ENCODE data around the gene KCNE4.
"Not testable (repeated sequence)": the region's sequence is repeated elsewhere in the genome, so short reads cannot be mapped to it uniquely, and the experiment has no call there.

The KCNE4 gene

DNA sequence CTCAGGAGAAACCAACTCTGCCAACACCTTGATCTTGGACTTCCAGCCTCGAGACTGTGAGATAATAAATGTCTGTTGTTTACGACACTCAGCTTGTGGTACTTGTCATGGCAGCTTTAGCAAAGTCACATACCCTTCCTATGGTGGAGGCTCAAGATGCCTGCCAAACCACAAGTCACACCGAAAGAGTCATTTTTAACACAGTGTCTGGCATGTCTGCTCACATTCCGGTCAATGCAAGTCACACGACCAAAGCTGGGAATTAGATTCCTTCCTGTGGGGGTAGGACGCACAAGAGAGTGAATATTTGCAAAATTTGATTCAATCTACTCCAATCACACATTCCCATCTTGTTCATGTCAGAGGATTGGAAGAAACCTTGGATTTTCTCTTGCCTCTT is 24.6 kb downstream of the KCNE4 start:
- Mint-ChIP-seq H3K9me3 (no peaks in the 10 kb centered on the region), H3K4me1 (ENCODE audit: low read depth) (peaks cover 6% of the 10 kb centered on the region), H3K27ac (no peak overlapping the region), H3K36me3 (ENCODE audit: low read depth) (no peaks in the 10 kb centered on the region), H3K4me3 (no peak overlapping the region), H3K27me3 (ENCODE audit: low read depth) (no peaks in the 10 kb centered on the region)
- no peak for DNase-seq (ENCODE audit: low spot score)

DNA sequence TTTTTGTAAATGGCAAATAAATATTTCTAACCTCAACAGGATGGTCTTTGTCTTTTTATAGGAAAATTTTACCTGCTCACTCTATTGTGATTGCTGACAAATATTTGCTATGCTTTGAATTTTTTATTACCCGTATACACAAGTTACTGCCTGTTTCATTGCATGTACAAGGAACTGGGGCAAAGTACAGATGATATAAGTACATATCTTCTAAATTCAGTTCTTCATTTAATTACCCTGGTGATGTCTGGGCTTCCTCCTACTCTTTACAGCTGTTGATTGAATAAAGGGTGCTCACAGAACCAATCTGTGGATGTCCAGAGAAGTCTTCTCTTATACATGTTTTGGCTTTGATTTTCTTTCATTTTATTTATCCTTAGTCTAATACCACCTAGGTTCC is 26.5 kb downstream of the KCNE4 start:
- no peaks in the 10 kb centered on the region for H3K9me3 Mint-ChIP-seq
- no peaks in the 10 kb centered on the region for H3K27me3 Mint-ChIP-seq (ENCODE audit: low read depth)
- no peak overlapping the region for H3K27ac Mint-ChIP-seq
- peaks cover 6% of the 10 kb centered on the region for H3K4me1 Mint-ChIP-seq (ENCODE audit: low read depth)
- no peak overlapping the region for H3K4me3 Mint-ChIP-seq
- no peak for DNase-seq (ENCODE audit: low spot score)
- no peaks in the 10 kb centered on the region for H3K36me3 Mint-ChIP-seq (ENCODE audit: low read depth)

GRCh38 chr2:223079378-223079777 is 27.4 kb downstream of the KCNE4 start:
- no peak overlapping the region for H3K4me3 Mint-ChIP-seq
- peaks cover 6% of the 10 kb centered on the region for H3K4me1 Mint-ChIP-seq (ENCODE audit: low read depth)
- H3K9me3 Mint-ChIP-seq, result no peaks in the 10 kb centered on the region
- no peak overlapping the region for H3K27ac Mint-ChIP-seq
- H3K36me3 Mint-ChIP-seq (ENCODE audit: low read depth), result no peaks in the 10 kb centered on the region
- DNase-seq (ENCODE audit: low spot score), result no peak
- H3K27me3 Mint-ChIP-seq (ENCODE audit: low read depth), result no peaks in the 10 kb centered on the region

- peaks cover 6% of the 10 kb centered on the region for H3K4me1 Mint-ChIP-seq (ENCODE audit: low read depth)
- H3K27ac Mint-ChIP-seq, result no peak overlapping the region
- H3K9me3 Mint-ChIP-seq, result no peaks in the 10 kb centered on the region
- H3K27me3 Mint-ChIP-seq (ENCODE audit: low read depth), result no peaks in the 10 kb centered on the region
- no peaks in the 10 kb centered on the region for H3K36me3 Mint-ChIP-seq (ENCODE audit: low read depth)
- no peak for DNase-seq (ENCODE audit: low spot score)
- no peak overlapping the region for H3K4me3 Mint-ChIP-seq
Measured at GRCh38 chr2:223079925-223080324, 27.9 kb downstream of the KCNE4 start.

DNA sequence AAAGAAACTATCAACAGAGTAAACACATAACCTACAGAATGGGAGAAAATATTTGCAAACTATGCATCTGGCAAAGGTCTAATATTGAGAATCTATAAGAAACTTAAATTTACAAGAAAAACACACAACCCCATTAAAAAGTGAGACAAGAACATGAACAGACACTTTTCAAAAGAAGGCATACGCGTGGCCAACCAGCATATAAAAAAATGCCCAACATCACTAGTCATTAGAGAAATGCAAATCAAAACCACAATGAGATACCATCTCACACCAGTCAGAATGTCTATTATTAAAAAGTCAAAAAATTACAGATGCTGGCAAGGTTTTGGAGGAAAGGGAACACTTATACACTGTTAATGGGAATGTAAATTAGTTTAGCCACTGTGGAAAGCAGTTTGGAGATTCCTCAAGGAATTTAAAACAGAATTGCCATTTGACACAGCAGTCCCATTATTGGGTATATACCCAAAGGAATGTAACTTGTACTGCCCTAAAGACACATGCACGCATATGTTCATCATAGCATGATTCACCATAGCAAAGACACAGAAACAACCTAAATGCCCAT is 28.9 kb downstream of the KCNE4 start:
- not testable (repeated sequence) for DNase-seq (ENCODE audit: low spot score); H3K4me3 Mint-ChIP-seq; H3K27me3 Mint-ChIP-seq (ENCODE audit: low read depth); H3K27ac Mint-ChIP-seq; H3K36me3 Mint-ChIP-seq (ENCODE audit: low read depth); H3K4me1 Mint-ChIP-seq (ENCODE audit: low read depth); H3K9me3 Mint-ChIP-seq

DNA sequence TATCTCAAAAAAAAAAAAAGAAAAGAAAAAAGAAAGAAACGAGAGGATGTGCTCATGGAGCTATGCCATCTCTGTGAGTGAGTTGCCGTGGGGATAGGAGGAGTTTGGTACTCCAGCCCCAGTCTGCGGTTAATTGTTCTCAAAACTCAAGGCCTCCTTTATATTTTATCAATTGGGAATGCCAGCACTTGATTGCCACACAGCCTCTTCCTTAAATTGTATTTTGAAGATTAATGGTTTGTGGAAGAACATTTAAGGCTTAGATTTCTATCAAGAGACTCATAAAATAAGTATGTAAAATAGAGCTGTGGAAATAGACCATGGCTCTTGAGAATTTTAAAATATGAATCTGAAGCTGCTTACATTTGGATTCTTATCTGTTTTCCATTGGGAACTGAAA is 29.8 kb downstream of the KCNE4 start:
- no peak for DNase-seq (ENCODE audit: low spot score)
- Mint-ChIP-seq H3K9me3 (no peaks in the 10 kb centered on the region), H3K36me3 (ENCODE audit: low read depth) (no peaks in the 10 kb centered on the region), H3K27ac (no peak overlapping the region), H3K4me3 (no peak overlapping the region), H3K4me1 (ENCODE audit: low read depth) (no peaks in the 10 kb centered on the region), H3K27me3 (ENCODE audit: low read depth) (no peaks in the 10 kb centered on the region)

GRCh38 chr2:223082706-223083105 is 30.7 kb downstream of the KCNE4 start:
- H3K27me3 Mint-ChIP-seq (ENCODE audit: low read depth), result peaks cover 2% of the 10 kb centered on the region
- DNase-seq (ENCODE audit: low spot score), result no peak
- no peaks in the 10 kb centered on the region for H3K36me3 Mint-ChIP-seq (ENCODE audit: low read depth)
- no peaks in the 10 kb centered on the region for H3K4me1 Mint-ChIP-seq (ENCODE audit: low read depth)
- H3K9me3 Mint-ChIP-seq, result no peaks in the 10 kb centered on the region
- H3K4me3 Mint-ChIP-seq, result no peak overlapping the region
- H3K27ac Mint-ChIP-seq, result no peak overlapping the region

- no peak for DNase-seq (ENCODE audit: low spot score)
- no peak overlapping the region for H3K27ac Mint-ChIP-seq
Measured at GRCh38 chr2:223083402-223084070, 31.5 kb downstream of the KCNE4 start.

DNA sequence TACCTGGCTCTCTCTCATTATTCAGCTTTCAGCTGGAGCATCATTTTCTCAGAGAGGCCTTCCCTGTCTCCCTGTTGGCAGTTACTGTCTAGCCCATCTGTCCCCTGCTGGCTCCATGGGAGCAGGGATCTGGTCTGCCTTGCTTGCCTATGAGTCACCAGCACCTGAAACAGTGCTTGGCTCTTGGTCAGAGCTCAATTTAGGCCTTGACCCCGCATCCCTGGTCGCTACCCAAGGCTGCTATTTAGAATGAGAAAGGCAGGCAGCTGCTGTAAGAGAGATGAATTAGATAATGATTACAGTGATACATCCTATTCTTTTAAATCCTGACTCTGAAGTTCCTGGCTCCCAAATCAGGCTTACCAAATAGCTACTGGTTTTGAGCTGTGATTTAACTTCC is 32.9 kb downstream of the KCNE4 start:
- Mint-ChIP-seq H3K4me3 (no peak overlapping the region), H3K36me3 (ENCODE audit: low read depth) (no peaks in the 10 kb centered on the region), H3K27ac (no peak overlapping the region), H3K27me3 (ENCODE audit: low read depth) (peaks cover 2% of the 10 kb centered on the region), H3K4me1 (ENCODE audit: low read depth) (no peaks in the 10 kb centered on the region), H3K9me3 (no peaks in the 10 kb centered on the region)
- DNase-seq (ENCODE audit: low spot score), result no peak

More at GRCh38 chr2:223083402-223084070, 31.5 kb downstream of the KCNE4 start:
- Mint-ChIP-seq H3K4me1 (ENCODE audit: low read depth) (no peaks in the 10 kb centered on the region), H3K9me3 (no peaks in the 10 kb centered on the region), H3K36me3 (ENCODE audit: low read depth) (no peaks in the 10 kb centered on the region), H3K27me3 (ENCODE audit: low read depth) (peaks cover 2% of the 10 kb centered on the region), H3K4me3 (no peak overlapping the region)

DNA sequence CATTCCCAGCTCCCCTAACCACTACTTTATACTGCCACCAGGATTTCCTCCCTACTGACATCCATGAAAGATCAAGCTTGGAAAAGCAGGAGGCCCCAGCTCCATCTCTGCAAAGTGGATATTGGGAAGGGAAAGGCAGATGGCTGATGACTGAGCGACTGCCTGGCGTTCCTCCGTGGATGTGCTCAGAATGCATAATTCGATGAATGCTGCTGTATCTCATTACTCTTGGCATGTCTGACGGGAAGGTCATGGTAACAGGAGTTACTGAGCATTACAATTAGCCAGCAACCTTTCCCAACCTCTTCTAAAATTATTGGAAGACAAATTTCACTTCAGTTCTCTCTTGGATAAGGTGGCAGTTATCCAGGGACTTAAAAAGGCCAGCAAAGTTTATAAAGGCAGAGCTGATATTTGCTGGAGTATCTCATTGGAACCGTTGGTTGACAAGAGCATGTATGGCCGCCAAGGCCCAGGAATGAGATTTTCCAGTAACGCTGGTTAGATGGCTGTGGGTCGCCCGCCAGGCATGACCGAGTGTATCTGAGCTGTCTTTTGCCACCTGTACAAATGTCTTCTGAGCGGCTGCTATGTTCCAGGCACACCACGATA is 34.5 kb downstream of the KCNE4 start:
- Mint-ChIP-seq H3K4me3 (no peak overlapping the region), H3K36me3 (ENCODE audit: low read depth) (no peaks in the 10 kb centered on the region), H3K27me3 (ENCODE audit: low read depth) (peaks cover 2% of the 10 kb centered on the region), H3K4me1 (ENCODE audit: low read depth) (no peaks in the 10 kb centered on the region), H3K9me3 (no peaks in the 10 kb centered on the region), H3K27ac (no peak overlapping the region)
- no peak for DNase-seq (ENCODE audit: low spot score)

- H3K27me3 Mint-ChIP-seq (ENCODE audit: low read depth), result peaks cover 2% of the 10 kb centered on the region
- H3K4me1 Mint-ChIP-seq (ENCODE audit: low read depth), result no peaks in the 10 kb centered on the region
- no peak overlapping the region for H3K4me3 Mint-ChIP-seq
- no peak for DNase-seq (ENCODE audit: low spot score)
- no peaks in the 10 kb centered on the region for H3K36me3 Mint-ChIP-seq (ENCODE audit: low read depth)
- no peak overlapping the region for H3K27ac Mint-ChIP-seq
- no peaks in the 10 kb centered on the region for H3K9me3 Mint-ChIP-seq
Measured at GRCh38 chr2:223087466-223087865, 35.5 kb downstream of the KCNE4 start.

GRCh38 chr2:223088866-223089265 is 36.9 kb downstream of the KCNE4 start:
- H3K4me3 Mint-ChIP-seq, result no peak overlapping the region
- H3K36me3 Mint-ChIP-seq (ENCODE audit: low read depth), result no peaks in the 10 kb centered on the region
- H3K9me3 Mint-ChIP-seq, result no peaks in the 10 kb centered on the region
- no peaks in the 10 kb centered on the region for H3K4me1 Mint-ChIP-seq (ENCODE audit: low read depth)
- no peak for DNase-seq (ENCODE audit: low spot score)
- H3K27ac Mint-ChIP-seq, result no peak overlapping the region
- peaks cover 2% of the 10 kb centered on the region for H3K27me3 Mint-ChIP-seq (ENCODE audit: low read depth)

DNA sequence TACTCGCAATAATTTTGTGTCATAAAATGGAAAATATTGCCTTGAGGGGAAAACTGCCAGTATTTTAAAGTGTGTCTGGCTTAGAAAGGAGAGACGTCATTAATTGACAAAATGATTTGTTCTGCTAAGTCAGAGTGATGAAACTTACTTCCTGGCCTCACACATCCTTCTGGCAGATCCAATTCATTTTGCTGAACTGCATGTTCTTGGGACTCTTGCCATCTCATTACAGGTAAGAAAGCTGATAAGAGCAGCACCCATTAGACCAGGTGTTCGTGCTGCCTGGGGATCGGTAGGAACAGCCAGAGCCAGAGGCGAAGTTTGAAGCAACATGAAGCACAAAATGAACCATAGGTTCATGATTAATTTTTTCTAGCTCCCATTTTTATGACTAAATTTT is 38.0 kb downstream of the KCNE4 start:
- H3K27me3 Mint-ChIP-seq (ENCODE audit: low read depth), result peaks cover 2% of the 10 kb centered on the region
- DNase-seq (ENCODE audit: low spot score), result no peak
- no peak overlapping the region for H3K27ac Mint-ChIP-seq
- no peaks in the 10 kb centered on the region for H3K9me3 Mint-ChIP-seq
- no peaks in the 10 kb centered on the region for H3K4me1 Mint-ChIP-seq (ENCODE audit: low read depth)
- H3K4me3 Mint-ChIP-seq, result no peak overlapping the region
- H3K36me3 Mint-ChIP-seq (ENCODE audit: low read depth), result no peaks in the 10 kb centered on the region

GRCh38 chr2:223090540-223091235 is 38.7 kb downstream of the KCNE4 start:
- Mint-ChIP-seq H3K4me3 (no peak overlapping the region), H3K9me3 (no peaks in the 10 kb centered on the region), H3K4me1 (ENCODE audit: low read depth) (no peaks in the 10 kb centered on the region), H3K36me3 (ENCODE audit: low read depth) (no peaks in the 10 kb centered on the region), H3K27ac (no peak overlapping the region), H3K27me3 (ENCODE audit: low read depth) (peaks cover 2% of the 10 kb centered on the region)
- no peak for DNase-seq (ENCODE audit: low spot score)
